Jurkat, Clone E6-1 (cell line): ENCODE measurements around the gene GPR176.

Experiments used
- DNase-seq: peaks from one replicate; pipeline ENCODE4 v3.0.0-alpha.2; 2011; ENCODE audit warnings: low read depth, low spot score
- H3K4me3 ChIP-seq: 2 replicates; pipeline ENCODE4 v1.5.1; 2011; ENCODE audit warnings: mild to moderate bottlenecking, low read length, control low read depth, moderate library complexity

GPR176 gene

DNA sequence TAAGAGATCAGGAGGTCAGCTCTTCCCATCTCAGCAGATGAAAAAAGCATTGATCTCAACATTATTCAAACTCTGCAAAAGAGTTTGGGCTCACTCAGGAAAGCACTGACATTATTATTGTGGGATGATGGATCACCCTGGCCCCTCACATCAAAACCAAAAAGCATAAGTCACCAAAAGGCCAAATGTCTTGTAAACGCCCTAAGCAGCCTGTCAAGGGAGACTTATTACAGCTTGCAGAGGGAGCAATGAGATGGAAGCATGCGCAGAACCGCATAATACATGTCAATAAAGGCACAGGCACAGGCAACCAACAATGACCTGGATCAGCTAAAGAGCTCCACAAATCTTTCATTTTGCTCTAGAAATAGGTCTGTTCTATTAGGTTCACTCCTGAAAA, 142.0 kb downstream of the GPR176 start:
- H3K4me3 ChIP-seq = no peak overlapping the region
- no peak for DNase-seq

DNA sequence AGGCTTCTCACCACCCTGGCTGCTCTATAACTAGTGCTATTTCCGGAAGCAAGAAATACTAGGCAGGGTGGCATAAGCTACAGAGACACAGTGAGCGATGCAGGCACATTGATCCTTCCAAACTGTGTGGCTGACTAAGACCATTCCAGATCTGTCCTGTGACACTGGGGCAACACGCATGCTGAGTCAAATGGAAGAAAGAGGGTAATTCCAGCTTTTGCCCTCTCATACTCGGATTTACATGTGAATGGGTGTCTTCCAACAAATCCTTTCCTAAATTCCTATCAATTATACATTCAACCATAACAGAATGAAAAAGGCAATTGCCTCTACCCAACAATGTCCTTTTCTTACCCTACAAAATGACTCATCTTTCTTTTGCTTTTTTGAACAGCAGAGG, 142.6 kb downstream of the GPR176 start:
- no peak overlapping the region for H3K4me3 ChIP-seq
- no peak for DNase-seq

DNA sequence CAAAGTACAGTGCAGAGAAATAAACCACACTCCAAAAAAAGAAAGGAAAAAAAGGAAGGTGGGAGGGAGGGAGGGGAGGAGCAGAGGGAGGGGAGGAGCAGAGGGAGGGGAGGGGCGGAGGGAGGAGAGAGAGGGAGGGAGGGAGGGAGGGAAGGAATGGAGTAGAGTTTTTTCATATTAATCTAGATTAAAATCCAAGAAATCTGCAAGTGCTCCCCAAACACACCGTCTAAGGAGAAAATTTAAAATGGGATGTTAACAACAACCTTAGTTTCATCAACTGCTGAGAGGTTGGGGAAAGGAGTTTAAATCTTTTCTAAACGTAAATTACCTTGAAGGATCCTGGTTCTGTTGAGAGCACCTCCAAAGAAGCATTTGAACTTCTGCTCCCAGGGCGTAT, 144.0 kb downstream of the GPR176 start:
- no peak for DNase-seq
- H3K4me3 ChIP-seq = no peak overlapping the region

DNA sequence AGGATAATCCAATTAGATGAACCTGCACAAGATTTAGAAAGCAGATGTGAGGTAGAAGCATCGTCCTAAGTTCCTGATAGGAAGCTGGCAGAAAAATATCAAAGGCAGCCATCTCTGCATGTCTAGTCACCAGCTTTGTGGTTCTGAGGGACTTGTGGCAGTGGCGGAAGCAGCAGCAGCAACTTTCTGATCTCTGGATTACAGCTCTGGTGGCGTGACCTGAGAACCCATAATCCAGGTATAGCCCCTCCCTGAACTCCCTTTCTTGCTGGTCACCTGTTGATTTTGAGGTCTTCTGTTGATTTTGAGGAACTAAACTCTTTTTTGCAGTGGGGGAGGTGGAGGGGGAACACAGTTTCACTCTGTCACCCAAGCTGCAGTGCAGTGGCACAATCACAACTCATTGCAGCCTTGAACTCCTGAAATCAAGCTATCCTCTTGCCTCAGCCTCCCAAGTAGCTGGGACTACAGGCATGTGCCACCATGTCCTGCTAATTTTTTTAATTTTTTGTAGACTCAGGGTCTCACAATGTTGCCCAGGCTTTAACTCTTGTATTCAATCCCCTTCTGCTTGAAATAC, 145.3 kb downstream of the GPR176 start:
- DNase-seq = peak; percentile 88
- H3K4me3 ChIP-seq = peak overlapping the region; percentile 15

DNA sequence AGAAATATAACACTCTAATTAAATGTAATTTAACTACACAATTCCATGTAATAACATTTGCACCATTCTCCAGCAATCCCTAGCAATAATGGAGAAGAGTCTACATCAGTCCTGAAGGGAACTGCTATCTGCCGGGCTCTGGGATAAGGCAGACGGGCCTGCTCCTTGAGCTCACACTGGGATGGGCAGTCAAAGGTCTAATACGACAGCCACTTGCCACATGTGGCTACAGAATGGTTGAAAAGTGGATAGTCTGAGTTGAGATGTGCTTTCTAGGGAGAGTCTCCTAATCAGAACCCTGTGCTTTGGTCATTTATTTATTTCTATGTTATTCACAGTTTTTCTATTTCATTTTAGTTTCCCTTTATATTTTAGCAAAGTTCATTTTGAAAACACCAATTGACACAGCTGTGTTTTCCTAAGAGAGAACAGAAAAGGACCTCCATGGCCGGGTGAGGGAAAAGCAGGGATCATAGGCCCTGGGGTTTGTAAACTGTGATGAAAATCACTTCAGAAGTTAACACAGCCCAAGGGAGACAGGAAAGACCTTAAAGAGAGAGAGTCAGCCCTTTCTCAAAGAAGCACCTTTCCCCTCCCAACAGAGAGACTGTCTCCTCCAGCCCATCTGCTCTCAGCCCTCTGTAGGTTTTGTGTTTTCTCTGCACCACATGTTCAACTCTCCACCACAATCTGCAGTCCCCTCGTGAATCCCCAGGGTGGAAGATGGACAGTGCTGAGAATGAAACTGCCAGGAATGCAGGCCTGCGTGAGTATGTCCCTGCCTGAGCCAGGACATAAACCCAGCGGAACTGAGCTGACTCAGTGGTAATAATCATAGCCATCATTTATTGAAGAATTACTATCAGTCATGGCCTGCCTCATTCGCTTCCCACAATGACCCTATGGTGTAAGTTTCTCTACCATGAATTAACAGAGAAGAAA, 149.0 kb downstream of the GPR176 start:
- DNase-seq = no peak
- H3K4me3 ChIP-seq = no peak overlapping the region

DNA sequence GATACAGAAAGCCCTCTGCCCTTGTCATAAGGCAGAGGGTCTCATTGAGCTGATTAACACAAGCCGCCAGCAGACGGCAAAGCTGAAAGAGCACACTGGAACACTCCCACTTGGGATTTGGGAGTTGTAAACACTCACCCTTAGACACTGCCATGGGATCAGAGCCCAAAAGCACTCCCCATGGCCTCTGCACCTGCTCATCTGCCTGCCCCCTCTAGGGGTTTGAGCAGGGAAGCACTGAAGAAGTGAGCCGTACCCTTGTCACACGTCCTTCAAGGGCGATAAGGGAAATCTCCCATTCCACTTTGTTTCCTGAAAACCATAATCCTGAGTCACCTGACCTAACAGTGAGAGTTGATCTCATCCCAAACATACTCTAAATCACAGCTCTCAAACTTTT, 152.1 kb downstream of the GPR176 start:
- no peak overlapping the region for H3K4me3 ChIP-seq

DNA sequence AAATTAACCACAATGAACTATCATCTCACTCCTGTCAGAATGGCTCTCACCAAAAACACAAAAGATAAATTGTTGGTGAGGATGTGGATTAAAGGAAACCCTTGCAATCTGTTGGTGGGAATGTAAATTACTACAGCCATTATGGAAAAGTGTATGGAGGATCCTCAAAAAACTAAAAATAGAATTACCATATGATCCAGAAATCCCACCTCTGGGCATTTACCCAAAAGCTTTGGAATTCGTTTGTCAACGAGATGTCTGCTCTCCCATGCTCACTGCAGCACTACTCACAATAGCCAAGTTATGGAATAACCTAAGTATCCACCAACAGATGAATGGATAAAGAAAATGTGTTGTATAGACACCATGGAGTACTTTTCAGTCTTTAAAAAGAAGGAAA, 159.1 kb downstream of the GPR176 start:
- no peak overlapping the region for H3K4me3 ChIP-seq
- DNase-seq = no peak

More for the DNA sequence above, 152.1 kb downstream of the GPR176 start:
- DNase-seq = no peak

DNA sequence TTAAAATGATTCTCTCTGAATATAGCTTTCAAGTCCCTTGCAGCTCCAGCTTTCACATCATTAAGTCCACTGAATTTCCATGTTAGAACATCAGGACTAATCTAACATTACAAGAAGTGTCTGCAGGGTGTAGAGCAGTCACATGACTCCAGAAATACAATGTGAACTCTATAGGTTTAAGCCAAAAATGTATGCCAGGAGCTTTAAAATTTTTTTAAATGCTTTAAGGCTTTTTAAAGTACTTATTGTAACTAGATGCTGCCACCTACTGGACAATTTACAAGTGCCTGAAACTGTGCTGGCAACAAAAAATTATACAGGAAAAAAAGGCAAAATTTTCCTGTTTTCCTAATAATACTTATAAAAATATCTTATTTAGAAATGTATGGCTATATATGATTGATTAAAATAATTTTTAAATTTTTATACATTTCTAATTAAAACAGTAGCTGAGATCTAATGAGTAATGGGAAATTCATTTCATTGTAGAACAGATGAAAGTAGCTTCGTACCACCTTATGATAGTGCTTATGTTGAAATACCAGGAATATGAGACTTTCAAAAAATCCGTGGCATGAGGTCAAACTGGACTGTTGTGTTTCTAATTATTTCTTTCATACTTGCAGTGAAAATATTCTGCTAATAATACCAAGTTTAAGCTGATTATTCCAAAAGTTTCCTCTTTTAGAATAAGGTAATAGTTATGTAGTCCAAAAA, 163.1 kb downstream of the GPR176 start:
- DNase-seq = peak; percentile 70

DNA sequence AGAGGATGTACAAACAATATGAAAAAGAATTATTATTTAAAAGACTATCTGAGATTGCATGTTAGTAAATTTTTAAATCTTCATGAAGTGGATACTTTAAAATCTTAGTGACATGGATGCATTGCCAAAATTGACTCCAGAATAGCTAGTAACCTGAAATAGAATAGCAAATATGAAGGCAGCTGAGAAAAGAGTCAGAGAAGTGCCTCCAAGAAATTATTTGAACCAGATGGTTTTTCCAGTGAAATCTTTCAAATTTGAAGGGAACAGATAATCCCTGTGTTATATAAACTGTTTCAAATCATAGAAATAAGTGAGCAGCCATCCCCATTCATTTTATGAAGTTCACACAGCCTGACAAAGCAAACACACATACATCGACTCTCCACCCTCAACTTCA, 167.1 kb downstream of the GPR176 start:
- DNase-seq = no peak
- no peak overlapping the region for H3K4me3 ChIP-seq

More for the DNA sequence above, 163.1 kb downstream of the GPR176 start:
- H3K4me3 ChIP-seq = no peak overlapping the region

DNA sequence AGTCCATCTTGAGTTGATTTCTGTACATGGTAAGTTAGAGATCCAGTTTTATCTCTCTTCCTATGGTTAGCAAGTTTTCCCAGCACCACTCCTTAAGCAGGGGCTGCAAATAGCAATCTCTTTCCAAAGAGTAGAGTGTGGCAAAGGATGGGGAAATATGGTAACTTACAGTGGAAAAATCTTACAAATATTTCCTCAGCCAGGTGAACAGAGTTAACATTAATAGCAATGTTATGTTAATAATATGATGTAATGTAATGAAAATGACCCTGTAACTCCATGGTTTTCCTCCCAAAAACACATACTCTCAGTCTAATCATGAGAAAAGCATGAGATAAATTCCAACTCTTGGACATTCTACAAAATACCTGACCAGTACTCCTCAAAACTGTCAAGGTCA, 167.8 kb downstream of the GPR176 start:
- no peak overlapping the region for H3K4me3 ChIP-seq
- no peak for DNase-seq
